Measurements from ENCODE around the gene CORIN.
A peak's percentile ranks its signal among the peaks of the same experiment; 100 is the strongest.

Gene CORIN

DNA sequence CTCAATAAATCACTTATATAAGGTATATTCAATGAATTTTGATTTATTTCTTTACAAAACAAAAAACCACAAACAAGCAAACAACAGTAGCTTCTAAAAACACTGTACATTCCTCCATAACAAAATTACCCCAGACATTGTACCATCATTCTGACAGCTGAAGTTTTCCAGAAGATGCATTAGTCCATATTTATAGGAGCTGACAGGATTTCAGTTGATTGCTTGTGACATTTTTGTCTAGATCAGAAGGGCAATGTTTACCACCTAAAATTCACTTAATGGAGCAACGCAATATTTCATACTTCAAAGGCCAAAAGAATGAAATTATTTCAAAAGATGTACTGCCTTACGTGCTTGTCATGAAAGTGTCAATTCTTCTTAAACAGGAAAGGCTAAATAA is 185.8 kb downstream of the CORIN start:
- H3K4me3 ChIP-seq (ENCODE audit: low read length) = no peak overlapping the region
- H3K9me3 ChIP-seq (replicated peaks; ENCODE audit: low read length) = no peaks in the 10 kb centered on the region
- no peak overlapping the region for H3K4me2 ChIP-seq (ENCODE audit: low read length)
- H3K4me1 ChIP-seq (ENCODE audit: control insufficient read depth, insufficient read depth, low read length) = peaks cover 11% of the 10 kb centered on the region
- H3K9ac ChIP-seq (ENCODE audit: low read depth, low read length) = no peak overlapping the region
- H3K27me3 ChIP-seq (ENCODE audit: control insufficient read depth, insufficient read depth, low read length) = no peaks in the 10 kb centered on the region
- H3K36me3 ChIP-seq (ENCODE audit: insufficient read depth, low read length) = peaks cover 4% of the 10 kb centered on the region

DNA sequence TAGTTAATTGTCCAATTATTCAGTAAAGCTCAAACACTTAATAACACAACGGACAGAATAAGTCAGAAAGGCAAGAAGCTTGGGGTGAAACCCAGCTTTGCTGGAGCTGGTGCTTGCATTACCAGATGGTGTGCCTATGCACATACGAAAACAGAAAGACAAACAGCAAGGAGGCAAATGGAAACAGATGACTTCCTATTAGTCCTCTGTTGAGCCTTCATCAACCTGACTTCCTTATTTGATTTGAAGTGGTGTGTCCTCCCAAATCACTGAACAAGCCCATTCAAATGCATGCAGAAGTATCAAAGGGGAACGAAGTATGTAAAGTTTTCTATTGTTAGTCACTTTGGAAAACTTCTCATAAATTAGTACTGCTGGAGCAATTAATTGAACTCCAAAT is 186.6 kb downstream of the CORIN start:
- no peaks in the 10 kb centered on the region for H3K27me3 ChIP-seq (ENCODE audit: control insufficient read depth, insufficient read depth, low read length)
- H3K4me2 ChIP-seq (ENCODE audit: low read length) = no peak overlapping the region
- peaks cover 4% of the 10 kb centered on the region for H3K36me3 ChIP-seq (ENCODE audit: insufficient read depth, low read length)
- H3K9ac ChIP-seq (ENCODE audit: low read depth, low read length) = no peak overlapping the region
- no peaks in the 10 kb centered on the region for H3K9me3 ChIP-seq (replicated peaks; ENCODE audit: low read length)
- H3K4me1 ChIP-seq (ENCODE audit: control insufficient read depth, insufficient read depth, low read length) = peaks cover 11% of the 10 kb centered on the region
- no peak overlapping the region for H3K4me3 ChIP-seq (ENCODE audit: low read length)

DNA sequence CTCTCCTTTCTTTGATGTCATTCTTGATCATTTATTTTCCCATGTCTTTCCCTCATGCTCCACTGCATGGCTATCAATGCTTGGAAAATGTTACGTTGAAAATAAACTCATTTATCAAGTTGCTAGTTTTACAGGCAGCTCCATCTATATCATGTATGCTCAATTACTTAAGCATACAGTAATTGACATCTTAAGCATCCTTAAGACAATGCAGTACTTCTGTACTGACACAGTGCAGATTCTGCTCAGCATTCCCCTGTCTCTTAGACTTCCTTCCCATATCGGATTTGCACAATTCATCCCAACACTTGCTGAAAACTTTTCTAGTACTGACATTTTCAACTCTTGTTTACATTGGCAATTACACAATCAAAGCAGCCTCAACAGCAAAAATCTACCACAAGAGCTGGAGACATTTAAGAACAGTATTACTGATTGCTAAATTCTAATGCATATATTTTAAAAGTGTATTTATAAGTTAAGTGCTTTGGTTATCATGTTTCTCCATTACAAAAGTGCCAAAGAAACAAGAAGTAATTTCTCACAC is 187.2 kb downstream of the CORIN start:
- no peak overlapping the region for H3K4me2 ChIP-seq (ENCODE audit: low read length)
- no peak overlapping the region for H3K9ac ChIP-seq (ENCODE audit: low read depth, low read length)
- H3K36me3 ChIP-seq (ENCODE audit: insufficient read depth, low read length) = peaks cover 4% of the 10 kb centered on the region
- H3K4me3 ChIP-seq (ENCODE audit: low read length) = no peak overlapping the region
- no peaks in the 10 kb centered on the region for H3K9me3 ChIP-seq (replicated peaks; ENCODE audit: low read length)
- H3K4me1 ChIP-seq (ENCODE audit: control insufficient read depth, insufficient read depth, low read length) = peaks cover 11% of the 10 kb centered on the region
- no peaks in the 10 kb centered on the region for H3K27me3 ChIP-seq (ENCODE audit: control insufficient read depth, insufficient read depth, low read length)

DNA sequence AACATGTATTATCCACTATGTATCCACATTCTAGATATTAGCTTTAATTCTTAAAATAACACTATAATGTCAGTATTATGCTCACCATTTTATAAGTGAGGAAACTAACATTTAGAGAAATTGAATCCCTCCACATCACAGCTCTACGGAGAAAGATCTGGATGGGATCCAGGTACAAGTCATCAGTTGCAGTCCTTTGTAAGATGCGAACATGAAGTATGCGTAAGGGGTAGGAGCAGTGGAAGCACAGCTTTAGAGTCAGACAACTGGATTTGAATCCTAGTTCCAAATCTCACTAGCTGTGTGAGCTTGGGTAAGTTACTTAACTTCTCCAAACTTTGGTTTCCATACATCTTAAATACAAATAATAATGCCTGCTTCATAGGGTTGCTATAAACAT is 190.3 kb downstream of the CORIN start:
- no peaks in the 10 kb centered on the region for H3K9me3 ChIP-seq (replicated peaks; ENCODE audit: low read length)

DNA sequence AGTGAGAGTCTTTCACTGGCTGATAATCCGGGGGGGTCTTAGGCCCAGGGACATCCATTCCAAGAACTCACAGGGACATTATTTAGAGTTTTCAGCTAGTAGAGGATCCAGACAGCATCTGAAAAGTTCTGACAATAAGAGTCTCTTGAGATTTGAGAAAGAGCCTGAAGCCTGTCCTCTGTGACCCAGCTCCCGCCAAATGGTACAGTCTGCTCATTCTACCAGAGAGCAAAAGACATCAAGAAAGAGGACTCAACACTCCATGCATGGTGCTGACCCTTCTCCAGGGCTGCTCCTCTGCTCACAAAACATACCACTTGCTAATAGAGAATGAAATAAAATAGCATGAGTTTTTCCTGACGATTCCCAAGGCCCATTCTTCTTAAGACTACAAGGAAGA is 190.8 kb downstream of the CORIN start:
- no peaks in the 10 kb centered on the region for H3K27me3 ChIP-seq (ENCODE audit: control insufficient read depth, insufficient read depth, low read length)
- H3K36me3 ChIP-seq (ENCODE audit: insufficient read depth, low read length) = peaks cover 4% of the 10 kb centered on the region
- H3K4me1 ChIP-seq (ENCODE audit: control insufficient read depth, insufficient read depth, low read length) = peaks cover 32% of the 10 kb centered on the region
- H3K4me2 ChIP-seq (ENCODE audit: low read length) = no peak overlapping the region
- H3K4me3 ChIP-seq (ENCODE audit: low read length) = no peak overlapping the region
- H3K9ac ChIP-seq (ENCODE audit: low read depth, low read length) = no peak overlapping the region
- H3K9me3 ChIP-seq (replicated peaks; ENCODE audit: low read length) = no peaks in the 10 kb centered on the region

More for the DNA sequence above, 190.3 kb downstream of the CORIN start:
- no peaks in the 10 kb centered on the region for H3K27me3 ChIP-seq (ENCODE audit: control insufficient read depth, insufficient read depth, low read length)
- peaks cover 27% of the 10 kb centered on the region for H3K4me1 ChIP-seq (ENCODE audit: control insufficient read depth, insufficient read depth, low read length)
- H3K36me3 ChIP-seq (ENCODE audit: insufficient read depth, low read length) = peaks cover 4% of the 10 kb centered on the region
- H3K4me2 ChIP-seq (ENCODE audit: low read length) = no peak overlapping the region
- H3K4me3 ChIP-seq (ENCODE audit: low read length) = no peak overlapping the region
- no peak overlapping the region for H3K9ac ChIP-seq (ENCODE audit: low read depth, low read length)

DNA sequence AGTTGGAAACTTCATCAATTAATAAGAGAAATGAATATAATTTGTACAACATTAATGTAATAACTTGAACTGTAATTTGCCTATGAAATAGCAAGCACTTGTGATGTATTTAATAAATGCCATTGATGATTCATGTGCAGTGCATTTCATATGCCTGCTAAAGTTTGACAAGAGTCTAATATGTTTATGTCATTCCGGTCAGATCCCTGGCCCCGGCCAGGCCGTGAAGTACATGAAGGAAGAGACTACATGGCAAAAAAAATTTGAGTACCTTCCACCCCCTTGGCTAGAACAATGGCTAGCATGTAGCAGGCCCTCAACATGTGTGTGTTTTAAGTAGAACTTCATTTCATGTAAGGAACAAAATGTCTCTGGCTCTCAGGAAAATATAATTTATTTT is 191.5 kb downstream of the CORIN start:
- no peak overlapping the region for H3K4me3 ChIP-seq (ENCODE audit: low read length)

DNA sequence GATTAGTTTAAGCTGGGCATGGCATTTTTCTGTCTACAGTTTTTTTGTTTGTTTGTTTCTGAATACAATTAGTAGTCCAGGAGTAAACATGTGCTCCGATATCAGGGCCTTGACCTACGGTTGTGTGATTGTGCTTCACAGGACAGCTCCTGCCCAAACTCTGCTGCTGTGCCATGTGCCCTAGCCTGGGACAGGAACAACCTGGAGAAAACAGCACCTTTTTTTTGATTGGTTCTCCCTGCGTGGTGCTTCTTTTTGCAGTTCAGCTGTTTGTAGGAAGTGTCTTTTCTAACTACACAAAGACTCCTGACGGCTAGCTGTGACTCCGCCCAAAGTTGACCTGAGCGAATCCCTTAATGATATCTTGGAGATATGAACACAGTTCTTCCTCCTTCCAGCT is 194.0 kb downstream of the CORIN start:
- Histone ChIP-seq H3K27me3 (ENCODE audit: control insufficient read depth, insufficient read depth, low read length) (no peaks in the 10 kb centered on the region), H3K9ac (ENCODE audit: low read depth, low read length) (peak overlapping the region; percentile 42), H3K36me3 (ENCODE audit: insufficient read depth, low read length) (peaks cover 10% of the 10 kb centered on the region), H3K9me3 (replicated peaks; ENCODE audit: low read length) (no peaks in the 10 kb centered on the region), H3K4me1 (ENCODE audit: control insufficient read depth, insufficient read depth, low read length) (peaks cover 49% of the 10 kb centered on the region), H3K4me3 (ENCODE audit: low read length) (no peak overlapping the region), H3K4me2 (ENCODE audit: low read length) (peak overlapping the region; percentile 37)

More for the DNA sequence above, 191.5 kb downstream of the CORIN start:
- Histone ChIP-seq H3K4me2 (ENCODE audit: low read length) (no peak overlapping the region), H3K36me3 (ENCODE audit: insufficient read depth, low read length) (peaks cover 4% of the 10 kb centered on the region), H3K9ac (ENCODE audit: low read depth, low read length) (no peak overlapping the region), H3K27me3 (ENCODE audit: control insufficient read depth, insufficient read depth, low read length) (no peaks in the 10 kb centered on the region), H3K9me3 (replicated peaks; ENCODE audit: low read length) (no peaks in the 10 kb centered on the region), H3K4me1 (ENCODE audit: control insufficient read depth, insufficient read depth, low read length) (peaks cover 39% of the 10 kb centered on the region)

DNA sequence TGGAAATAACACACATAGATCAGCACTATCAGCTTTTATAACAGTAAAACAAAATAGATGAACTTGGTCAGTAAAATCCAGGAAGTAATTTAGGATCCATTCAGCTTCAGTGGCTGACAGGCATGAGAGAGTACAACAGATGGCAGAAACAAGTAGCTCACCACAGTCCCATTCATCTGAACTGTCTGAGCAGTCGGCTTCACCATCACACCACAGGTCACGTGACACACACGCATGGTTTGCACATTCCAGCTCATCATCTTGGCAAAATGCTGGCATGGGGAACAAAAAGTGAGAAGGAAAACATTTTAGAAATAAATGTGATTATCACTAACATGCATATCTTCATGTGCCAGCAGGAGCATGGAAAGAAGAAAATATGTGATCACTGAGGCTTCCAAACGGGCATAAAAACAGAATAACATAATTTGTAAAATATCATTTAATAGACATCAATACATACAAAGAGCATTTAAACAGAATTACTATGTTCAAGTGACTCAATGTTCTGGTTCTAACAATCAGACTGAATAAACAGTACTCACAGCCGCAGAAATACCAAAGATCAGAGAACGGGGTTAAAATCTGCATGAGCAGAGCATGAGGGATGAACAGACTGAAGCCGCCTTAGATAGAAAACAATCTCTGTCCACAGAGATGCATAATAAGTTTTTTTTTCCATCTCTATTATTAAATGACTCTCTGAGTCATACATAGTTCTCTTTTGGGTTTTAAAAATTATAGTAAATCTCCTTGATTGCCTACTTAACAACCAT is 194.7 kb downstream of the CORIN start:
- H3K27me3 ChIP-seq (ENCODE audit: control insufficient read depth, insufficient read depth, low read length) = no peaks in the 10 kb centered on the region
- H3K4me3 ChIP-seq (ENCODE audit: low read length) = no peak overlapping the region
- H3K36me3 ChIP-seq (ENCODE audit: insufficient read depth, low read length) = peaks cover 11% of the 10 kb centered on the region
- H3K9me3 ChIP-seq (replicated peaks; ENCODE audit: low read length) = no peaks in the 10 kb centered on the region
- peak overlapping the region; percentile 42 for H3K9ac ChIP-seq (ENCODE audit: low read depth, low read length)
- H3K4me1 ChIP-seq (ENCODE audit: control insufficient read depth, insufficient read depth, low read length) = peaks cover 49% of the 10 kb centered on the region
- H3K4me2 ChIP-seq (ENCODE audit: low read length) = peak overlapping the region; percentile 37

DNA sequence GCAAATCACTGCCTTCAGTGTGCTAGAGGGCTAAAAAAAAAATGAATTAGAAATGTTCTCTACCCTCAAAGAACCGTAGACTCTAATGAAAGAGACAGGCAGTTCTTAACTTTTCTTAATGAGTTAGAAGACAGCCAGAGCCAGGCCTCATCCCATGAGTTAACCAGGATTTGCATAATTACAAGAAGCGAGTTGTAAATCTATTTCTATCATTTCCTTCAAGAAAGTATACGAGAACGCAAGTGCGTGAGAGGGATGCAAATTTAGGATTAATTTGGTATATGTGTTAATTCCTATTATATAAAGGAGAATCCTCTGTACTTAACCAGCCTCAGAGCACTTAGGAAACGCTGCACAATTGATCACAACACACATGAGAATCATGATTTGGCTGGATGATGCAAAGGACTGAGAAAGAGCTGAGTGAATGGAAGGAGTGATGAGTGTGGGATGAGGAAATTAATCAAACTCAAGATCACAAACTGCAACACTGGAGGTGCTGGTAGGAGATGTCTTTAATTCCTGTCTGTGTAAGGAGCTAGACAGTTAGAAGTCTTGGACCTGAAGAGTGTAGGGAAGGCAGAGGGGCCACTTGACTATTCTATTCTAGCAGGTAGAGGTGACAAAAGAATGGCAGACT is 195.6 kb downstream of the CORIN start:
- no peaks in the 10 kb centered on the region for H3K9me3 ChIP-seq (replicated peaks; ENCODE audit: low read length)
- peaks cover 11% of the 10 kb centered on the region for H3K36me3 ChIP-seq (ENCODE audit: insufficient read depth, low read length)
- H3K4me3 ChIP-seq (ENCODE audit: low read length) = no peak overlapping the region
- no peaks in the 10 kb centered on the region for H3K27me3 ChIP-seq (ENCODE audit: control insufficient read depth, insufficient read depth, low read length)
- H3K9ac ChIP-seq (ENCODE audit: low read depth, low read length) = peak overlapping the region; percentile 42
- H3K4me1 ChIP-seq (ENCODE audit: control insufficient read depth, insufficient read depth, low read length) = peaks cover 49% of the 10 kb centered on the region
- no peak overlapping the region for H3K4me2 ChIP-seq (ENCODE audit: low read length)

DNA sequence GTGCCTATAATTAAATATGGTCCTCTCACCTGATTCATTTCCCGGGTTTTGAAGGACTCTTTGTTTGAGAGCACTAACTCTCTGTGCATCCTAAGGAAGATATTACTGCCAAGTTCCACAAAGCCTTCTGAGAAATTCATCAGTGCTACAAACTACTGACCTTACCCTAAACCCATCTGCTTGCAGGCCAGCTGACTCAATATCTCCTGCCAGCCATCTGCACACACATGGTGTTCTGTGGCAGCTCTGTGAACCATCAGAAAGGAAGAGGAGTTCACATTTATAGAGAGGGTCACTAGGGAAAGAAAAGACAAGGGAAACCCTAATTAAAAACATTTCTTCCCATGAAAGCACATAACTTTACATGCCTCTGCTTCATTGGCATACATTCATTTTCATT is 196.1 kb downstream of the CORIN start:
- Histone ChIP-seq H3K27me3 (ENCODE audit: control insufficient read depth, insufficient read depth, low read length) (no peaks in the 10 kb centered on the region), H3K36me3 (ENCODE audit: insufficient read depth, low read length) (peaks cover 11% of the 10 kb centered on the region), H3K4me3 (ENCODE audit: low read length) (no peak overlapping the region), H3K4me1 (ENCODE audit: control insufficient read depth, insufficient read depth, low read length) (peaks cover 49% of the 10 kb centered on the region), H3K9me3 (replicated peaks; ENCODE audit: low read length) (no peaks in the 10 kb centered on the region), H3K9ac (ENCODE audit: low read depth, low read length) (peak overlapping the region; percentile 42), H3K4me2 (ENCODE audit: low read length) (no peak overlapping the region)

DNA sequence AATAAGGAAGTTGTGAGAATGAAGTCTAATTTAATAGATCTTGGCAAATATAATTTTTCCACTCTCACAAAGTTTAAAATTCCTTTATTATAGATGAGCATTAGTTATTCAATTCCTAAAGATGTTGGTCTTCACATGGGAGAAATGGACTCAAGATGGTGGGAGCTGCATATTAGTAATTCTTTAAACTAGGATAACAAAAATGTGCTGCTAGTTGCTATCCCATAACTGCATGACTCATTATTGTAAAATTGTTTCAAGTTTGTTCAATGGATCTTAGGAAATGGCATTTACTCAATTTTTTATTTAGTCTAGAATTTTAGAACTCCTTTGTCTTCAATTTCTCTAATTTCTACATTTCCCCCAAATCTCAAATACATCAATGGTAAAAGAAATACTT is 197.0 kb downstream of the CORIN start:
- H3K4me1 ChIP-seq (ENCODE audit: control insufficient read depth, insufficient read depth, low read length) = peaks cover 49% of the 10 kb centered on the region
- no peak overlapping the region for H3K4me3 ChIP-seq (ENCODE audit: low read length)
- peak overlapping the region; percentile 12 for H3K4me2 ChIP-seq (ENCODE audit: low read length)
- H3K36me3 ChIP-seq (ENCODE audit: insufficient read depth, low read length) = peaks cover 11% of the 10 kb centered on the region
- H3K9ac ChIP-seq (ENCODE audit: low read depth, low read length) = peak overlapping the region; percentile 42
- no peaks in the 10 kb centered on the region for H3K9me3 ChIP-seq (replicated peaks; ENCODE audit: low read length)
- H3K27me3 ChIP-seq (ENCODE audit: control insufficient read depth, insufficient read depth, low read length) = no peaks in the 10 kb centered on the region
